B cell (primary cell): ENCODE measurements around the gene PUS10. TPM values are rescaled to one million over a fixed set of nuclear protein-coding genes. Genes with fewer than 3 reads are reported as not detected.

ENCODE experiments used
- ATAC-seq: fragments of 200-7000 bp; cut with Tn5 transposase; one replicate; pipeline ENCODE4 v1.10.0; 2021; ENCODE audit warnings: low read depth, mild to moderate bottlenecking, moderate number of reproducible peaks, moderate library complexity
- CTCF ChIA-PET: fragments of 350-600 bp; sonication (Branson Sonifier 250); formaldehyde crosslinking; loops from one replicate; lab custom pipeline; 2021; ENCODE audit warnings: antibody characterized with exemption, inconsistent platforms; lab: Charles Lee
- POLR2A ChIA-PET: fragments of 350-600 bp; sonication (Branson Sonifier 250); formaldehyde crosslinking; loops from one replicate; lab custom pipeline; 2021; ENCODE audit warnings: antibody characterized with exemption; lab: Charles Lee
- DNase-seq: peaks from one replicate; pipeline ENCODE4 v3.0.0; 2013
- H2AFZ ChIP-seq: 2 replicates; pipeline ENCODE4 v1.6.1; 2012; ENCODE audit warnings: mild to moderate bottlenecking, low read depth, low read length; ENCODE audit not compliant: insufficient read depth, poor library complexity, severe bottlenecking
- H3K27ac ChIP-seq, 2 donors: 1 replicate in 1 of 2; 2 replicates in 1 of 2; pipeline ENCODE4 v1.5.1; 2012 to 2013; ENCODE audit warnings: low read length in 2 of 2, mild to moderate bottlenecking in 2 of 2, moderate library complexity in 1 of 2
- H3K27me3 ChIP-seq, 4 experiments: fragments of 200-600 bp in 1 of 4; sonication (generic) in 1 of 4; replicated peaks in 1 of 4; 1 replicate in 2 of 4; 2 replicates in 2 of 4; pipeline versions ENCODE4 v1.6.1 to v1.7.0; 2013 to 2016; ENCODE audit warnings: low read length in 3 of 4, mild to moderate bottlenecking in 2 of 4, mixed read lengths in 1 of 4, moderate library complexity in 1 of 4; ENCODE audit not compliant: insufficient read depth in 4 of 4, control insufficient read depth in 3 of 4; ENCODE audit errors: control extremely low read depth in 1 of 4
- H3K36me3 ChIP-seq, 2 experiments: replicated peaks in 1 of 2; 1 replicate in 1 of 2; 2 replicates in 1 of 2; pipeline versions ENCODE4 v1.6.1 to v1.7.1; 2013; ENCODE audit warnings: low read length in 1 of 2; ENCODE audit not compliant: insufficient read depth in 2 of 2, control insufficient read depth in 1 of 2; ENCODE audit errors: control extremely low read depth in 1 of 2, extremely low read depth in 1 of 2
- H3K4me1 ChIP-seq, 2 donors: fragments of 200-600 bp in 1 of 2; sonication (generic) in 1 of 2; 1 replicate in 1 of 2; 2 replicates in 1 of 2; pipeline versions ENCODE4 v1.5.1 to v1.6.1; 2013 to 2017; ENCODE audit warnings: low read length in 2 of 2; ENCODE audit not compliant: control insufficient read depth in 2 of 2, insufficient read depth in 2 of 2
- H3K4me2 ChIP-seq: replicated peaks from 2 replicates; pipeline ENCODE3; 2012; ENCODE audit warnings: mild to moderate bottlenecking, low read depth, low read length; ENCODE audit not compliant: poor library complexity, severe bottlenecking
- H3K4me3 ChIP-seq, 5 experiments: fragments of 200-600 bp in 1 of 5; sonication (generic) in 1 of 5; 1 replicate in 3 of 5; 2 replicates in 2 of 5; pipeline versions ENCODE4 v1.5.1 to v1.7.0; 2011 to 2016; ENCODE audit warnings: low read length in 4 of 5, mild to moderate bottlenecking in 4 of 5, low read depth in 2 of 5, control low read depth in 1 of 5, moderate library complexity in 1 of 5; ENCODE audit not compliant: insufficient read depth in 1 of 5; ENCODE audit errors: control extremely low read depth in 1 of 5, extremely low read depth in 1 of 5
- H3K79me2 ChIP-seq: fragments of 200-600 bp; sonication (generic); one replicate; pipeline ENCODE4 v1.6.0; 2016; ENCODE audit warnings: low read length; ENCODE audit not compliant: control insufficient read depth, insufficient read depth
- H3K9ac ChIP-seq: fragments of 200-600 bp; sonication (generic); 2 replicates; pipeline ENCODE4 v1.6.1; 2017; ENCODE audit warnings: mild to moderate bottlenecking, low read length, moderate library complexity
- H3K9me3 ChIP-seq, 3 donors: one replicate each; pipeline versions ENCODE4 v1.6.1 to v1.7.1; 2013; ENCODE audit warnings: low read length in 2 of 3; ENCODE audit not compliant: control insufficient read depth in 2 of 3, insufficient read depth in 1 of 3; ENCODE audit errors: control extremely low read depth in 1 of 3
- H4K20me1 ChIP-seq: 2 replicates; pipeline ENCODE4 v1.6.0; 2012; ENCODE audit warnings: mild to moderate bottlenecking, low read length; ENCODE audit not compliant: insufficient read depth, control insufficient read depth, poor library complexity, severe bottlenecking
- H3K27ac Mint-ChIP-seq: one replicate; pipeline ENCODE4 v1.8.0; 2021; ENCODE audit warnings: mixed read lengths
- H3K27me3 Mint-ChIP-seq: one replicate; pipeline ENCODE4 v1.8.0; 2021; ENCODE audit warnings: mixed read lengths
- H3K4me1 Mint-ChIP-seq: one replicate; pipeline ENCODE4 v1.8.0; 2021; ENCODE audit warnings: mixed read lengths
- H3K4me3 Mint-ChIP-seq: one replicate; pipeline ENCODE4 v1.8.0; 2021; ENCODE audit warnings: mixed read lengths
- H3K9me3 Mint-ChIP-seq: one replicate; pipeline ENCODE4 v1.8.0; 2022; ENCODE audit warnings: mixed read lengths; ENCODE audit not compliant: insufficient read depth
- EZH2 ChIP-seq: IDR thresholded peaks from 2 replicates; pipeline ENCODE4 v1.6.1; 2012; ENCODE audit warnings: borderline replicate concordance, low read depth, mild to moderate bottlenecking, moderate library complexity, low read length; ENCODE audit not compliant: insufficient read depth, poor library complexity, severe bottlenecking
- WGBS: methylation state at CpG from one replicate; pipeline ENCODE4 v1.1.5; 2013; ENCODE audit warnings: missing lambda C conversion rate; ENCODE audit not compliant: insufficient coverage; 5-methylcytosine and 5-hydroxymethylcytosine counted together
- intact Hi-C: fragments of 100-400 bp; cut with micrococcal nuclease; formaldehyde crosslinking; loops from one replicate; pipeline ENCODE4 v1.10.0; 2022
- polyA plus RNA-seq: library from polyadenylated mRNA; depleted of rRNA; stranded (reverse); fragments of >200 nt; gene quantifications from 2 replicates; pipeline ENCODE4 v1.2.3, GENCODE V29; 2012
- total RNA-seq, 2 donors: library from RNA; stranded (reverse); fragments of 120-200 nt in 1 of 2; gene quantifications; 1 replicate in 1 of 2; 2 replicates in 1 of 2; pipeline versions ENCODE4 v1.2.3 to v1.2.4, GENCODE V29; 2013 to 2022
- TF ChIP-seq, protein P1 (sequence below): fragments of 200-600 bp; IDR thresholded peaks from one replicate; pipeline ENCODE4 v1.8.0; 2022; ENCODE audit warnings: antibody characterized with exemption, mild to moderate bottlenecking

Gene PUS10
- total and polyA plus RNA-seq, 2 donors (not counting 1 experiment from before 2014, with no cell fraction given) = 3.2 to 7.1 TPM

- H3K4me1 ChIP-seq = no peaks in the 10 kb centered on the region
- H3K27me3 Mint-ChIP-seq = no peaks in the 10 kb centered on the region
- no peak overlapping the region for H3K4me3 Mint-ChIP-seq
- no peak for TF ChIP-seq EZH2
- TF ChIP-seq, protein P1, sequence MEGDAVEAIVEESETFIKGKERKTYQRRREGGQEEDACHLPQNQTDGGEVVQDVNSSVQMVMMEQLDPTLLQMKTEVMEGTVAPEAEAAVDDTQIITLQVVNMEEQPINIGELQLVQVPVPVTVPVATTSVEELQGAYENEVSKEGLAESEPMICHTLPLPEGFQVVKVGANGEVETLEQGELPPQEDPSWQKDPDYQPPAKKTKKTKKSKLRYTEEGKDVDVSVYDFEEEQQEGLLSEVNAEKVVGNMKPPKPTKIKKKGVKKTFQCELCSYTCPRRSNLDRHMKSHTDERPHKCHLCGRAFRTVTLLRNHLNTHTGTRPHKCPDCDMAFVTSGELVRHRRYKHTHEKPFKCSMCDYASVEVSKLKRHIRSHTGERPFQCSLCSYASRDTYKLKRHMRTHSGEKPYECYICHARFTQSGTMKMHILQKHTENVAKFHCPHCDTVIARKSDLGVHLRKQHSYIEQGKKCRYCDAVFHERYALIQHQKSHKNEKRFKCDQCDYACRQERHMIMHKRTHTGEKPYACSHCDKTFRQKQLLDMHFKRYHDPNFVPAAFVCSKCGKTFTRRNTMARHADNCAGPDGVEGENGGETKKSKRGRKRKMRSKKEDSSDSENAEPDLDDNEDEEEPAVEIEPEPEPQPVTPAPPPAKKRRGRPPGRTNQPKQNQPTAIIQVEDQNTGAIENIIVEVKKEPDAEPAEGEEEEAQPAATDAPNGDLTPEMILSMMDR = no peak
- ChIA-PET CTCF (no interaction called here), POLR2A (no interaction called here)
- H2AFZ ChIP-seq = no peak overlapping the region
- H3K27ac Mint-ChIP-seq = no peak overlapping the region
- 100% methylated on average over 1 of the region's 2 CpGs for WGBS
- H3K9ac ChIP-seq = no peak overlapping the region
- H3K27ac ChIP-seq = no peak overlapping the region
- H3K9me3 ChIP-seq = no peaks in the 10 kb centered on the region
- H4K20me1 ChIP-seq = no peaks in the 10 kb centered on the region
- no peak for ATAC-seq
- H3K4me1 Mint-ChIP-seq = no peaks in the 10 kb centered on the region
- no peaks in the 10 kb centered on the region for H3K9me3 Mint-ChIP-seq
- H3K4me2 ChIP-seq = no peak overlapping the region
- H3K27me3 ChIP-seq = no peaks in the 10 kb centered on the region
- H3K79me2 ChIP-seq = no peaks in the 10 kb centered on the region
- no peak overlapping the region for H3K4me3 ChIP-seq
- no peak for DNase-seq
- intact Hi-C loops = no loop called here
- H3K36me3 ChIP-seq = peaks cover 0 to 6% of the 10 kb centered on the region in 2 experiments
Observed at GRCh38 chr2:61055557-61055956, 37.5 kb upstream of the PUS10 start.

- Histone ChIP-seq H2AFZ (no peak overlapping the region), H3K9me3 (peaks cover 0 to 8% (median 0%) of the 10 kb centered on the region in 3 donors), H3K4me1 (peaks cover 0 to 6% of the 10 kb centered on the region in 2 donors), H4K20me1 (no peaks in the 10 kb centered on the region), H3K36me3 (peaks cover 6 to 27% of the 10 kb centered on the region in 2 experiments), H3K4me3 (no peak overlapping the region), H3K27ac (no peak overlapping the region), H3K4me2 (no peak overlapping the region), H3K9ac (no peak overlapping the region), H3K79me2 (no peaks in the 10 kb centered on the region), H3K27me3 (no peaks in the 10 kb centered on the region)
- intact Hi-C loops = no loop called here
- POLR2A ChIA-PET = no interaction called here
- no CpG with 5 or more reads among the region's 4 CpGs for WGBS
- DNase-seq (no peak), ATAC-seq (no peak)
- Mint-ChIP-seq H3K27ac (no peak overlapping the region), H3K27me3 (no peaks in the 10 kb centered on the region), H3K4me3 (no peak overlapping the region), H3K9me3 (no peaks in the 10 kb centered on the region), H3K4me1 (peaks cover 20% of the 10 kb centered on the region)
- CTCF ChIA-PET = no interaction called here
- TF ChIP-seq, protein P1 = no peak
- no peak for TF ChIP-seq EZH2
Observed at GRCh38 chr2:61045999-61046398, 27.9 kb upstream of the PUS10 start.
